GM20431 (cell line): ENCODE measurements around the gene PRSS22.
"Not testable (repeated sequence)": the region's sequence is repeated elsewhere in the genome, so short reads cannot be mapped to it uniquely, and the experiment has no call there.

Experiments used
- in situ Hi-C: fragments of 300-500 bp; cut with MseI, MboI; formaldehyde crosslinking; loops from one replicate; pipeline ENCODE4 v1.15.0; 2020; ENCODE audit warnings: low sequenced_read_pairs; ENCODE audit not compliant: unreplicated experiment

Gene PRSS22

GRCh38 chr16:2857451-2858244 is at the start of gene PRSS22:
Gene PRSS22 (minus strand): TSS chr16:2858170. CDS start chr16:2858104, 66 bp downstream.
- in situ Hi-C loops = no loop called here

- in situ Hi-C loops = not testable (repeated sequence)
Observed at GRCh38 chr16:2907084-2907753, 49.2 kb upstream of the PRSS22 start.

- in situ Hi-C loops = no loop called here
Observed at GRCh38 chr16:2905988-2906387, 48.0 kb upstream of the PRSS22 start.

GRCh38 chr16:2905241-2905987 is 47.4 kb upstream of the PRSS22 start:
- in situ Hi-C loops = no loop called here

GRCh38 chr16:2904922-2905240 is 46.9 kb upstream of the PRSS22 start:
- in situ Hi-C loops = no loop called here

- in situ Hi-C loops = no loop called here
Observed at GRCh38 chr16:2904100-2904921, 46.3 kb upstream of the PRSS22 start.

GRCh38 chr16:2902337-2903130 is 44.6 kb upstream of the PRSS22 start:
- in situ Hi-C loops = no loop called here

GRCh38 chr16:2900526-2901075 is 42.6 kb upstream of the PRSS22 start:
- in situ Hi-C loops = no loop called here

- in situ Hi-C loops = no loop called here
Observed at GRCh38 chr16:2899564-2900072, 41.6 kb upstream of the PRSS22 start.

GRCh38 chr16:2898831-2899563 is 41.0 kb upstream of the PRSS22 start:
- in situ Hi-C loops = no loop called here

- in situ Hi-C loops = no loop called here
Observed at GRCh38 chr16:2897110-2897509, 39.1 kb upstream of the PRSS22 start.

- in situ Hi-C loops = no loop called here
Observed at GRCh38 chr16:2896480-2897010, 38.6 kb upstream of the PRSS22 start.

- in situ Hi-C loops = no loop called here
Observed at GRCh38 chr16:2895813-2896212, 37.8 kb upstream of the PRSS22 start.

- in situ Hi-C loops = no loop called here
Observed at GRCh38 chr16:2894231-2894630, 36.3 kb upstream of the PRSS22 start.

- in situ Hi-C loops = no loop called here
Observed at GRCh38 chr16:2884041-2884451, 26.1 kb upstream of the PRSS22 start.

- in situ Hi-C loops = no loop called here
Observed at GRCh38 chr16:2883458-2883908, 25.5 kb upstream of the PRSS22 start.

GRCh38 chr16:2882650-2883457 is 24.9 kb upstream of the PRSS22 start, which contains the start of gene FLYWCH2:
Gene FLYWCH2 (plus strand): TSS chr16:2883215. CDS start chr16:2896450, 13,235 bp downstream.
- in situ Hi-C loops = no loop called here
